ENCODE results near the gene ZNF423. TPM values are rescaled to one million over a fixed set of nuclear protein-coding genes. Genes with fewer than 3 reads are reported as not detected.

The ZNF423 gene
- total RNA-seq, 1 donor from 2014 or later, result not detected

GRCh38 chr16:49543631-49543946 is 312.3 kb downstream of the ZNF423 start:
- Mint-ChIP-seq H3K9me3 (peaks cover 4% of the 10 kb centered on the region), H3K27me3 (no peaks in the 10 kb centered on the region), H3K36me3 (ENCODE audit: low read depth) (no peaks in the 10 kb centered on the region), H3K4me3 (no peak overlapping the region), H3K27ac (no peak overlapping the region), H3K4me1 (no peaks in the 10 kb centered on the region)
- ATAC-seq (ENCODE audit: low read depth), result no peak
- no peak for TF ChIP-seq CTCF (IDR thresholded peaks at IDR 0.05)
- POLR2A ChIA-PET, result no interaction called here
- intact Hi-C loops (cut with micrococcal nuclease), result no loop called here
- DNase-seq, result no peak
- CTCF ChIA-PET, result no interaction called here

- ATAC-seq (ENCODE audit: low read depth) (no peak), DNase-seq (no peak)
- no peak overlapping the region for H3K4me3 Mint-ChIP-seq
- H3K9me3 Mint-ChIP-seq, result peaks cover 4% of the 10 kb centered on the region
- H3K27ac Mint-ChIP-seq, result no peak overlapping the region
- intact Hi-C loops (cut with micrococcal nuclease), result no loop called here
- no peak for TF ChIP-seq CTCF (IDR thresholded peaks at IDR 0.05)
- peaks cover 3% of the 10 kb centered on the region for H3K27me3 Mint-ChIP-seq
- H3K36me3 Mint-ChIP-seq (ENCODE audit: low read depth), result no peaks in the 10 kb centered on the region
- ChIA-PET POLR2A (no interaction called here), CTCF (no interaction called here)
- no peaks in the 10 kb centered on the region for H3K4me1 Mint-ChIP-seq
These were observed 312.8 kb downstream of the ZNF423 start for GRCh38 chr16:49542946-49543630.

- Mint-ChIP-seq H3K4me1 (no peaks in the 10 kb centered on the region), H3K4me3 (no peak overlapping the region), H3K27ac (no peak overlapping the region), H3K27me3 (peaks cover 3% of the 10 kb centered on the region), H3K9me3 (peaks cover 4% of the 10 kb centered on the region), H3K36me3 (ENCODE audit: low read depth) (no peaks in the 10 kb centered on the region)
- no peak for TF ChIP-seq CTCF (IDR thresholded peaks at IDR 0.05)
- intact Hi-C loops (cut with micrococcal nuclease), result no loop called here
- POLR2A ChIA-PET, result no interaction called here
- DNase-seq (no peak), ATAC-seq (ENCODE audit: low read depth) (no peak)
- CTCF ChIA-PET, result no interaction called here
These were observed 313.5 kb downstream of the ZNF423 start for GRCh38 chr16:49542391-49542891.

- H3K9me3 Mint-ChIP-seq, result peaks cover 4% of the 10 kb centered on the region
- no peak overlapping the region for H3K4me3 Mint-ChIP-seq
- ChIA-PET CTCF (no interaction called here), POLR2A (no interaction called here)
- H3K4me1 Mint-ChIP-seq, result no peaks in the 10 kb centered on the region
- ATAC-seq (ENCODE audit: low read depth), result no peak
- TF ChIP-seq CTCF (IDR thresholded peaks at IDR 0.05), result no peak
- H3K27ac Mint-ChIP-seq, result no peak overlapping the region
- DNase-seq, result no peak
- intact Hi-C loops (cut with micrococcal nuclease), result no loop called here
- H3K27me3 Mint-ChIP-seq, result peaks cover 3% of the 10 kb centered on the region
- H3K36me3 Mint-ChIP-seq (ENCODE audit: low read depth), result no peaks in the 10 kb centered on the region
These were observed 315.1 kb downstream of the ZNF423 start for GRCh38 chr16:49540836-49541235.

GRCh38 chr16:49539758-49540157 is 316.2 kb downstream of the ZNF423 start:
- Mint-ChIP-seq H3K36me3 (ENCODE audit: low read depth) (no peaks in the 10 kb centered on the region), H3K4me3 (no peak overlapping the region), H3K27me3 (peaks cover 3% of the 10 kb centered on the region), H3K4me1 (no peaks in the 10 kb centered on the region), H3K27ac (no peak overlapping the region), H3K9me3 (peaks cover 4% of the 10 kb centered on the region)
- ChIA-PET CTCF (no interaction called here), POLR2A (no interaction called here)
- ATAC-seq (ENCODE audit: low read depth), result no peak
- intact Hi-C loops (cut with micrococcal nuclease), result no loop called here
- TF ChIP-seq CTCF (IDR thresholded peaks at IDR 0.05), result no peak
- no peak for DNase-seq

All from activated B cell treated with CpG ODN at 0.5 μM for 24 hours (primary cell).